ENCODE measurements around the gene MAPK1IP1L.

GRCh38 chr14:55098561-55098898 is 47.1 kb downstream of the MAPK1IP1L start:
- TF ChIP-seq CTCF (IDR thresholded peaks at IDR 0.05; ENCODE audit: low read length) (no peak), EZH2 (optimal IDR thresholded peaks at IDR 0.05; ENCODE audit: low read depth, low read length) (no peak)

Measured in MM.1S (cell line).